ENCODE data around the gene SIPA1.

Gene SIPA1

GRCh38 chr11:65661599-65662246 lies 23.8 kb downstream of the SIPA1 start:
- no peak for TF ChIP-seq ZFX (IDR thresholded peaks at IDR 0.05; ENCODE audit: borderline replicate concordance)
- no peak for TF ChIP-seq CTCF (IDR thresholded peaks at IDR 0.05)
- peak overlapping the region; percentile 95 for H3K27ac ChIP-seq

GRCh38 chr11:65662247-65662798 lies 24.4 kb downstream of the SIPA1 start:
- TF ChIP-seq CTCF (IDR thresholded peaks at IDR 0.05) (no peak; the same call in 1 of the 2 replicates), ZFX (IDR thresholded peaks at IDR 0.05; ENCODE audit: borderline replicate concordance) (no peak)
- H3K27ac ChIP-seq: peak overlapping the region; percentile 95

- TF ChIP-seq CTCF (IDR thresholded peaks at IDR 0.05) (no peak; the same call in 1 of the 2 replicates), ZFX (IDR thresholded peaks at IDR 0.05; ENCODE audit: borderline replicate concordance) (no peak)
These were observed 25.1 kb downstream of the SIPA1 start, which contains the start of gene RELA for GRCh38 chr11:65662799-65663638. Gene RELA (minus strand): TSS chr11:65662916. CDS start chr11:65662832, 84 bp downstream.

GRCh38 chr11:65663639-65664200 lies 25.8 kb downstream of the SIPA1 start:
- TF ChIP-seq CTCF (IDR thresholded peaks at IDR 0.05) (no peak), ZFX (IDR thresholded peaks at IDR 0.05; ENCODE audit: borderline replicate concordance) (no peak)
- H3K27ac ChIP-seq: peak overlapping the region; percentile 95

More at GRCh38 chr11:65662799-65663638, 25.1 kb downstream of the SIPA1 start, which contains the start of gene RELA:
- peak within 1 kb of the TSS; percentile 95 for H3K27ac ChIP-seq

- H3K27ac ChIP-seq: no peak overlapping the region
- TF ChIP-seq ZFX (IDR thresholded peaks at IDR 0.05; ENCODE audit: borderline replicate concordance): no peak
- TF ChIP-seq CTCF (IDR thresholded peaks at IDR 0.05): no peak
These were observed 34.4 kb downstream of the SIPA1 start for GRCh38 chr11:65672180-65672860.

- TF ChIP-seq ZFX (IDR thresholded peaks at IDR 0.05; ENCODE audit: borderline replicate concordance) (no peak), CTCF (IDR thresholded peaks at IDR 0.05) (no peak)
- no peak overlapping the region for H3K27ac ChIP-seq
These were observed 35.1 kb downstream of the SIPA1 start for GRCh38 chr11:65672982-65673381.

All from 22Rv1 (cell line).